HG03066 (cell line): ENCODE results near the gene RUNX1.
A peak's percentile ranks its signal among the peaks of the same experiment; 100 is the strongest.

Experiments used
- ATAC-seq: cut with Tn5 transposase; IDR thresholded peaks from one replicate; pipeline ENCODE4 v1.9.1; 2021; ENCODE audit warnings: low read depth; ENCODE audit not compliant: unreplicated experiment

RUNX1 gene

GRCh38 chr21:34908419-34909055 lies 140.6 kb downstream of the RUNX1 start:
- no peak for ATAC-seq

DNA sequence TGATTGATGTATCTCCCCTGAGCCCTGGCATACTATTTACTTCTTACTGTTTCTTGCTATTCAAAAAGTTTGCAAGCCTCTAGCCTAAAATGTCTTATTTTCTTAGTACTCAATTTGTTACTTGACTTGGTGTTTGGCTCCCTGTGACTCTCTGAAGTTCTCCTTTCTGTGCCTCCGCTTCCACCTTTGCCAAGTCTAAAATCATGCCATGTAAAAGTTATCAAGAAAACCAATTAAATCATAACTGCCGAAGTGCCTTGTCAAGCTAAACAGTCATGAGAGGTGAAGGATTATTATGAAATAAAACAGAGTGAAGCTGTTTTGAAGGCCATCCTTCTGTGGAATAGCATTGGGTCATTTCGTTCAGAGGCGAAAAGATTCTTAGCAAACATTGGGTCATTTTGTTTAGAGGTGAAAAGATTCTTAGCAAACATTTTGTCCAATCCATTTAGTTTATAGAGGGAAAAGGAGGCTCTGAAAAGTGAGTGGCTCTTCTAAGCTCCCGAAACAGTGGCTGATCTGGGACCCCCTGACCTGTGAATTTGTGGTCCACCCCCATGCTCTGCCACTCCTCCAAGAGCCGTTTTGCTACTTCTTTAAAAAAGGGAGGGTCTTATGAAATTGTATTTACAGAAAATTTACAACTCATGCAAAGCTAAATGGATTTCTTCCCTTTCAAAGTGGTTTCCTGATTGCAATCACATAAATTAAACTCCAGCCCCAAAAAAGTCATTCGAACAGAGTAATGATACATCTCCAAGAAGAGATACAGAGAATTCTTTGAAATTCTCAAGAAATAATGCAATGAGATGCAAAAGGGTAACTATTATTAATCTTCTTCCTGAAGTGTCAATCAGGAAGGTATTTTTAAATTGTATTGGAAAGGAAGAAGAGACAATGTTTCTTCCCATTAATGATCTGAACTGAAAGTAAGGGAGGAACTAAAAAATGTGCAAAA lies 141.4 kb downstream of the RUNX1 start:
- ATAC-seq = no peak

DNA sequence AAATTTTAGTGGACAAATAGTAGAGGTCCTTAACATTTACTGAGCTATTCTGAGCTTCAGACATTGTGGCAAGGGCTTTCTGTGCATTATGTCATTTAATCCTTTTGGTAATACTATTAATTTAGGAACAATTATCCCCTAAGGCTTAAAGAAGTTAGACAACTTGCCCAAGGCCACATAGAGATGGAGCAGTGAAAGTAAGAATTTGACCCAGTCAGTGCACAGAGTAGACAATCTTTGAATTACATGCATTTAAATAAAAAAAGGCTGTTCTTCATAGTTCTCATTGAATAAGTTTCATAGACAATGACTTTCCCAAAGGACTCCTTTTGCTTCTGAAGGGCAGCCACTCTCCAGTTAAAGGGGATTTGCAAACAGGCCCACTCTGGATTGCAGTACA lies 142.7 kb downstream of the RUNX1 start:
- no peak for ATAC-seq

DNA sequence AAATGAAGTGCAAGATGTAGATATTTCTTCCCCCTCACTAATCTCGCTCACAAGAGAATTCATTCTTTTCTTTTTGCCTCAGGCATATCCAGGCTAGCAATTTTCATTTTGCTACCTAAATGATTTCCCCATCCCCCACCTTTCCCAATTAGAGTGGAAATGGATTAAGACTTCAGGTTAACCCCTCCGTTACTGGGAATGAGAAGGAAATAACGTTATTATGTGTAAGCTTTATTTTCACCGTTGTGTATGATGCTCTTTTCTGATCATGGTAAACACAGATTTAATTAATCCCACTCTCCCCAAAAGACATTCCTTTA lies 143.9 kb downstream of the RUNX1 start:
- ATAC-seq = no peak

- ATAC-seq = no peak
Measured at GRCh38 chr21:34904526-34905217, 144.4 kb downstream of the RUNX1 start.

DNA sequence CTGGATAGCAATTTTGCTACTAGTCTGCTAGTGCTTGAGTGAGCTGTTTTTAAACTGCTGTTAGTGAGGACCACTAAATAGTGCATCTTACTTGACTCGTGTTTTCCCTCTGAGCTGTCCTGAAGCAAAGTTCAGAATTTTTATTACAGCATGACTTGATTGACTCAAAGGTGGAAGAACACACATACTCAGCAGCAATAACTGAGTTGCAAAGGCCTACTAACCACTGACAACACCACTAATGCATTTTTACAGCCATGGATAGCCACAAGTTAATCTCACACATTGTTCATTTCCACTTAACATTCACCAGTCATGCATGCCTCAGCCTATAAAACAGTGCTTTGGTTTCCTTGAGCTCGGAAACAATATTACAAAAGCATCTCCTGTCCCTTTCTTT lies 148.7 kb downstream of the RUNX1 start:
- ATAC-seq = no peak

- no peak for ATAC-seq
Measured at GRCh38 chr21:34899760-34900159, 149.3 kb downstream of the RUNX1 start.

DNA sequence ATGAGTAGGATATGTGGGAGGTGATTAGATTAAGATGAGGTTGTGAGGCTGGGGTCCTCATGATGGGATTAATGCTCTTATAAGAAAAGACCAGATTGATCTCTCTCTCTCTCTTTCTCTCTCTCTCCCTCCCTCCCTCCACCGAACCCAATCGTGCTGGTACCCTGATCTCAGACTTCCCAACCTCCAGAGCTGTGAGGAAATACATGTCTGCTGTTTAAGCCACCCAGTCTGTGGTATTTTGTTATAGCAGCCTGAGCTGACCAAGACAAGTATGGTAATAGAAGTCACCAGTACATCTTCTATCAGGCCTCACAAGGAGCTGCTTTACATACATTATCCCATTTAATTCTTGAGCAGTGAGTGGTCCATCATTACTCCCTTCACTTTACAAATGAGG lies 149.8 kb downstream of the RUNX1 start:
- no peak for ATAC-seq

- ATAC-seq = no peak
Measured at GRCh38 chr21:34897828-34898227, 151.3 kb downstream of the RUNX1 start.

DNA sequence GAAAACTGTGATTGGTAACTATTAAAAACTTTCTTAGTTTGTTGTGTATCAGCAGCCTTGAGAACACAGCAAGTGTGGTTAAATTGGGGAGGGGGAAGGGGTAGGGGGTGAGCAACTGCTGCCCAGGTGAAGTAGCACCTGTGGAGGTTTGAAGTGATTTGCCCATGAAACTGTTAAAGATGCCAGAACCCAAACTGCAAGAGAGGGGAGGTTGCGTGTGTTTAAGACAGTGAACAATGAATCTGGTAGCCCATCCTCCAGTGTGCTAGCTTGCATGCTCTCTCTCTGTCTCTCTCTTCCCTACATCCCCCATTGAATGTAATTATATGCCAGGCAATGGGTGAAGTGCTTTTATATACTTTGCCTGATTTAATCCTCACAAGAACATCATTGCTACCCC lies 154.7 kb downstream of the RUNX1 start:
- no peak for ATAC-seq

DNA sequence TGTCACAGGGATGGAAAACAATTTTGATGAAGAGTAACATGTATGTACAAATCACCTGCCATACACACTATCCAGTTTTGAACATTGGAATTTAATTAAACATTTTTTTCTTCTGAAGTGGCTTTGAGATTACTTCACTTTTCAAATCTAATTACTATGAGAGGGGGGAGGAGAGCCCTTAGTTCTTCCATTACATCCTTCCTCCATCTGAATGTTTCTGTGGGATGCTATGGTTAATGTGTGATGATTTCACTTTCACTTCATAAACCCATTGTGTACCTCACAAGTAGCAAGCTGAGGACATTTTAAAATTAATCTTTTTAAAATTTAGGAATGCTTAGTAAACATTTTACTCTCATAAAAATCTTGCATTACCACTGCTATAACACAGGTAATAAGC lies 156.9 kb downstream of the RUNX1 start:
- ATAC-seq = no peak

- ATAC-seq = no peak
Measured at GRCh38 chr21:34891613-34891943, 157.5 kb downstream of the RUNX1 start.

DNA sequence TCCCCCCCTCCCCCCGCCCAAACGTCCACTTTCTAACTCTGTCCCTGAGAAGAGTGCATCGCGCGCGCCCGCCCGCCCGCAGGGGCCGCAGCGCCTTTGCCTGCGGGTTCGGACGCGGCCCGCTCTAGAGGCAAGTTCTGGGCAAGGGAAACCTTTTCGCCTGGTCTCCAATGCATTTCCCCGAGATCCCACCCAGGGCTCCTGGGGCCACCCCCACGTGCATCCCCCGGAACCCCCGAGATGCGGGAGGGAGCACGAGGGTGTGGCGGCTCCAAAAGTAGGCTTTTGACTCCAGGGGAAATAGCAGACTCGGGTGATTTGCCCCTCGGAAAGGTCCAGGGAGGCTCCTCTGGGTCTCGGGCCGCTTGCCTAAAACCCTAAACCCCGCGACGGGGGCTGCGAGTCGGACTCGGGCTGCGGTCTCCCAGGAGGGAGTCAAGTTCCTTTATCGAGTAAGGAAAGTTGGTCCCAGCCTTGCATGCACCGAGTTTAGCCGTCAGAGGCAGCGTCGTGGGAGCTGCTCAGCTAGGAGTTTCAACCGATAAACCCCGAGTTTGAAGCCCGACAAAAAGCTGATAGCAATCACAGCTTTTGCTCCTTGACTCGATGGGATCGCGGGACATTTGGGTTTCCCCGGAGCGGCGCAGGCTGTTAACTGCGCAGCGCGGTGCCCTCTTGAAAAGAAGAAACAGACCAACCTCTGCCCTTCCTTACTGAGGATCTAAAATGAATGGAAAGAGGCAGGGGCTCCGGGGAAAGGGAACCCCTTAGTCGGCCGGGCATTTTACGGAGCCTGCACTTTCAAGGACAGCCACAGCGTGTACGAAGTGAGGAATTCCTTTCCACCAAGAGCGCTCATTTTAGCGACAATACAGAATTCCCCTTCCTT lies 158.1 kb downstream of the RUNX1 start:
- ATAC-seq = no peak

DNA sequence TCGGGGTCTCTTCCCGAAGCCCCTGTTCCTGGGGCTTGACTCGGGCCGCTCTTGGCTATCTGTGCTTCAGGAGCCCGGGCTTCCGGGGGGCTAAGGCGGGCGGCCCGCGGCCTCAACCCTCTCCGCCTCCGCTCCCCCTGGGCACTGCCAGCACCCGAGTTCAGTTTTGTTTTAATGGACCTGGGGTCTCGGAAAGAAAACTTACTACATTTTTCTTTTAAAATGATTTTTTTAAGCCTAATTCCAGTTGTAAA lies 158.7 kb downstream of the RUNX1 start:
- ATAC-seq = no peak

DNA sequence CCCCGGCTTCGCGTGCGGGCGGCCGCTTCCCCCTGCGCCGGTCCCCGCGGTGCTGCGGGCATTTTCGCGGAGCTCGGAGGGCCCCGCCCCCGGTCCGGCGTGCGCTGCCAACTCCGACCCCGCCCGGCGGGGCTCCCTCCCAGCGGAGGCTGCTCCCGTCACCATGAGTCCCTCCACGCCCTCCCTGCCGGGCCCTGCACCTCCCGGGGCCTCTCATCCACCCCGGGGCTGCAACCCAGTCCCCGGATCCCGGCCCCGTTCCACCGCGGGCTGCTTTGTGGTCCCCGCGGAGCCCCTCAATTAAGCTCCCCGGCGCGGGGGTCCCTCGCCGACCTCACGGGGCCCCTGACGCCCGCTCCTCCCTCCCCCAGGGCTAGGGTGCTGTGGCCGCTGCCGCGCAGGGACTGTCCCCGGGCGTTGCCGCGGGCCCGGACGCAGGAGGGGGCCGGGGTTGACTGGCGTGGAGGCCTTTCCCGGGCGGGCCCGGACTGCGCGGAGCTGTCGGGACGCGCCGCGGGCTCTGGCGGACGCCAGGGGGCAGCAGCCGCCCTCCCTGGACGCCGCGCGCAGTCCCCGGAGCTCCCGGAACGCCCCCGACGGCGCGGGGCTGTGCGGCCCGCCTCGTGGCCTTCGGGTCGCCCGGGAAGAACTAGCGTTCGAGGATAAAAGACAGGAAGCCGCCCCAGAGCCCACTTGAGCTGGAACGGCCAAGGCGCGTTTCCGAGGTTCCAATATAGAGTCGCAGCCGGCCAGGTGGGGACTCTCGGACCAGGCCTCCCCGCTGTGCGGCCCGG lies 159.2 kb downstream of the RUNX1 start:
- ATAC-seq = peak; percentile 28

- ATAC-seq = no peak
Measured at GRCh38 chr21:34889320-34889675, 159.8 kb downstream of the RUNX1 start.

GRCh38 chr21:34888569-34889319 lies 160.4 kb downstream of the RUNX1 start:
- peak; percentile 47 for ATAC-seq

DNA sequence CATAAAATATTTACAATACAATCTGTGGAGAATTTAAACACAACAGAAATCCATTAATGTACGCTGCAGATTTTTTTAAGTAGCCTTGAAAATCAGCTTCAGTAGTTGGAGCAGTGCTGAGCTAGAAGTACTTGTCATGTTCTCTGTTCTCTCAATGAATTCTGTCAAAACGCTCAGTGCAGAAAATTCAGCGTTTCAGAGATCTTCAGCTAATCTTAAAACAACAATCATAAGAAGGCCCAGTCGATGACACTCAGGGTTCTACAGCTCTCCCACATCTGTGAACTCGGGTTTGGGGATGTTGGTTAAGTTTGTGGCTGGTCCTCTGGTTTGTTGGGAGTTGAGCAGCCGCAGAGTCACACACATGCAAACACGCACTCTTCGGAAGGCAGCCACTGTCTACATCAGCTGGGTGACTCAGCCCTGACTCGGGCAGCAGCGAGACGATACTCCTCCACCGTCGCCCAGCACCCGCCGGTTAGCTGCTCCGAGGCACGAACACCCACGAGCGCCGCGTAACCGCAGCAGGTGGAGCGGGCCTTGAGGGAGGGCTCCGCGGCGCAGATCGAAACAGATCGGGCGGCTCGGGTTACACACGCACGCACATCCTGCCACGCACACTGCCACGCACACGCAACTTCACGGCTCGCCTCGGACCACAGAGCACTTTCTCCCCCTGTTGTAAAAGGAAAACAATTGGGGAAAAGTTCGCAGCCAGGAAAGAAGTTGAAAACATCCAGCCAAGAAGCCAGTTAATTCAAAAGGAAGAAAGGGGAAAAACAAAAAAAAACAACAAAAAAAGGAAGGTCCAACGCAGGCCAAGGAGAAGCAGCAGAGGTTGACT lies 161.2 kb downstream of the RUNX1 start:
- ATAC-seq = peak; percentile 43

- ATAC-seq = no peak
Measured at GRCh38 chr21:34887105-34887442, 162.0 kb downstream of the RUNX1 start.
